Prostate gland (tissue), 2 donors: ENCODE results near the gene PEX14.

Experiments
- POLR2A ChIP-seq: fragments of 450-650 bp; IDR thresholded peaks from one replicate; pipeline ENCODE4 v1.6.1; 2016; ENCODE audit warnings: antibody characterized with exemption, mild to moderate bottlenecking
- POLR2AphosphoS5 ChIP-seq: sonication (generic); formaldehyde crosslinking; IDR thresholded peaks from one replicate; pipeline ENCODE4 v1.6.1; 2017; ENCODE audit warnings: antibody characterized with exemption
- TF ChIP-seq, protein P1 (sequence below), 4 experiments: fragments of 200-600 bp in 2 of 4; fragments of 450-650 bp in 2 of 4; sonication (generic) in 2 of 4; IDR thresholded peaks; 1 replicate in 3 of 4; 2 replicates in 1 of 4; pipeline ENCODE4 v1.5.1; 2016 to 2019; ENCODE audit warnings: antibody characterized with exemption in 4 of 4, mild to moderate bottlenecking in 2 of 4, moderate library complexity in 2 of 4

- TF ChIP-seq, protein P1, sequence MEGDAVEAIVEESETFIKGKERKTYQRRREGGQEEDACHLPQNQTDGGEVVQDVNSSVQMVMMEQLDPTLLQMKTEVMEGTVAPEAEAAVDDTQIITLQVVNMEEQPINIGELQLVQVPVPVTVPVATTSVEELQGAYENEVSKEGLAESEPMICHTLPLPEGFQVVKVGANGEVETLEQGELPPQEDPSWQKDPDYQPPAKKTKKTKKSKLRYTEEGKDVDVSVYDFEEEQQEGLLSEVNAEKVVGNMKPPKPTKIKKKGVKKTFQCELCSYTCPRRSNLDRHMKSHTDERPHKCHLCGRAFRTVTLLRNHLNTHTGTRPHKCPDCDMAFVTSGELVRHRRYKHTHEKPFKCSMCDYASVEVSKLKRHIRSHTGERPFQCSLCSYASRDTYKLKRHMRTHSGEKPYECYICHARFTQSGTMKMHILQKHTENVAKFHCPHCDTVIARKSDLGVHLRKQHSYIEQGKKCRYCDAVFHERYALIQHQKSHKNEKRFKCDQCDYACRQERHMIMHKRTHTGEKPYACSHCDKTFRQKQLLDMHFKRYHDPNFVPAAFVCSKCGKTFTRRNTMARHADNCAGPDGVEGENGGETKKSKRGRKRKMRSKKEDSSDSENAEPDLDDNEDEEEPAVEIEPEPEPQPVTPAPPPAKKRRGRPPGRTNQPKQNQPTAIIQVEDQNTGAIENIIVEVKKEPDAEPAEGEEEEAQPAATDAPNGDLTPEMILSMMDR (IDR thresholded peaks at IDR 0.05) = no peak
- TF ChIP-seq POLR2A (no peak), POLR2AphosphoS5 (no peak)
These were observed 150.8 kb downstream of the PEX14 start for GRCh38 chr1:10625554-10625953.
